ENCODE data around the gene ATP10A. TPM values are rescaled to one million over a fixed set of nuclear protein-coding genes. Genes with fewer than 3 reads are reported as not detected.
A peak's percentile ranks its signal among the peaks of the same experiment; 100 is the strongest.

Gene ATP10A
- total RNA-seq, 1 donor from 2014 or later = 71.9 TPM

DNA sequence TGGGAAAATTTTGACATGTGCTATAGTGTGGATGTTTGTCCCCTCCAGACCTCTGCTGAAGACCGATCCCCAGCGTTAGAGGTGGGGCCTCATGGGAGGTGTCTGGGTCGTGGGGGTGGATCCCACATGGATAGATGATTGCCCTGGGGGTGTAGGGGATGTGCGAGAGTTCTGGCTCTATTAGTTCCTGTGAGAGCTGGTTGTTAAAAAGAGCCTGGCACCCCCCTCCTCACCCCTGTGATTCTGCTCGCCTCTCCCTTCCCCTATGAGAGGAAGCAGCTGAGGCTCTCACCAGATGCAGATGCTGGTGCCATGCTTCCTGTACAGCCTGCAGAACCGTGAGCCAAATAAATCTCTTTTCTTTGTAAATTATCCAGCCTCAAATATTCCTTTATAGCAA, 67.4 kb downstream of the ATP10A start:
- peaks cover 4% of the 10 kb centered on the region for H3K36me3 Mint-ChIP-seq (ENCODE audit: unreplicated experiment)
- no peaks in the 10 kb centered on the region for H3K27me3 Mint-ChIP-seq (ENCODE audit: unreplicated experiment)
- no peak for DNase-seq (ENCODE audit: extremely low spot score, unreplicated experiment)
- H3K4me1 Mint-ChIP-seq (ENCODE audit: unreplicated experiment) = peaks cover 80% of the 10 kb centered on the region
- H3K27ac Mint-ChIP-seq (ENCODE audit: unreplicated experiment) = peak overlapping the region; percentile 33
- no peak overlapping the region for H3K4me3 Mint-ChIP-seq (ENCODE audit: unreplicated experiment)
- no peaks in the 10 kb centered on the region for H3K9me3 Mint-ChIP-seq (ENCODE audit: unreplicated experiment)
- TF ChIP-seq, protein P1, sequence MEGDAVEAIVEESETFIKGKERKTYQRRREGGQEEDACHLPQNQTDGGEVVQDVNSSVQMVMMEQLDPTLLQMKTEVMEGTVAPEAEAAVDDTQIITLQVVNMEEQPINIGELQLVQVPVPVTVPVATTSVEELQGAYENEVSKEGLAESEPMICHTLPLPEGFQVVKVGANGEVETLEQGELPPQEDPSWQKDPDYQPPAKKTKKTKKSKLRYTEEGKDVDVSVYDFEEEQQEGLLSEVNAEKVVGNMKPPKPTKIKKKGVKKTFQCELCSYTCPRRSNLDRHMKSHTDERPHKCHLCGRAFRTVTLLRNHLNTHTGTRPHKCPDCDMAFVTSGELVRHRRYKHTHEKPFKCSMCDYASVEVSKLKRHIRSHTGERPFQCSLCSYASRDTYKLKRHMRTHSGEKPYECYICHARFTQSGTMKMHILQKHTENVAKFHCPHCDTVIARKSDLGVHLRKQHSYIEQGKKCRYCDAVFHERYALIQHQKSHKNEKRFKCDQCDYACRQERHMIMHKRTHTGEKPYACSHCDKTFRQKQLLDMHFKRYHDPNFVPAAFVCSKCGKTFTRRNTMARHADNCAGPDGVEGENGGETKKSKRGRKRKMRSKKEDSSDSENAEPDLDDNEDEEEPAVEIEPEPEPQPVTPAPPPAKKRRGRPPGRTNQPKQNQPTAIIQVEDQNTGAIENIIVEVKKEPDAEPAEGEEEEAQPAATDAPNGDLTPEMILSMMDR (IDR thresholded peaks at IDR 0.05) = no peak

DNA sequence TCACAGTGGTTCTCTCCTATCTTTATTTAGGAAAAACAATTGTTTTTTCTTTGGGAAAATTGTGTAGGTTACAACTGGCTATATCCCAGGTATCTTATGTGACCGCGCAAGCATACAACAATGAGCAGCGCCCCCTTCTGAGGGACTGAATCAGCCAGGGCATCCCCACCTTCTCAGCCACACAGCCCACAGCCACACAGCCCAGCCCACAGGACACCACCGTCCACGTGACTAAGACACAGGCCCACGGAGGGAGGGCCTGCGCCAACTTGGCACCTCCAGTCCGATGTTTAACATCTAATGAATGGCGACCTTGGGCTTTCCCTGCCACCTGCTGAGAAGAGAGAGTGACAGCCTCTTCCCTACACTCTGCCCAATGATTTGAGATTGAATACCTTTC, 68.1 kb downstream of the ATP10A start:
- peak; percentile 73 for DNase-seq (ENCODE audit: extremely low spot score, unreplicated experiment)
- Mint-ChIP-seq H3K27me3 (ENCODE audit: unreplicated experiment) (no peaks in the 10 kb centered on the region), H3K36me3 (ENCODE audit: unreplicated experiment) (peaks cover 4% of the 10 kb centered on the region), H3K4me3 (ENCODE audit: unreplicated experiment) (no peak overlapping the region), H3K4me1 (ENCODE audit: unreplicated experiment) (peaks cover 80% of the 10 kb centered on the region), H3K9me3 (ENCODE audit: unreplicated experiment) (no peaks in the 10 kb centered on the region), H3K27ac (ENCODE audit: unreplicated experiment) (peak overlapping the region; percentile 33)
- TF ChIP-seq, protein P1 (IDR thresholded peaks at IDR 0.05) = no peak

DNA sequence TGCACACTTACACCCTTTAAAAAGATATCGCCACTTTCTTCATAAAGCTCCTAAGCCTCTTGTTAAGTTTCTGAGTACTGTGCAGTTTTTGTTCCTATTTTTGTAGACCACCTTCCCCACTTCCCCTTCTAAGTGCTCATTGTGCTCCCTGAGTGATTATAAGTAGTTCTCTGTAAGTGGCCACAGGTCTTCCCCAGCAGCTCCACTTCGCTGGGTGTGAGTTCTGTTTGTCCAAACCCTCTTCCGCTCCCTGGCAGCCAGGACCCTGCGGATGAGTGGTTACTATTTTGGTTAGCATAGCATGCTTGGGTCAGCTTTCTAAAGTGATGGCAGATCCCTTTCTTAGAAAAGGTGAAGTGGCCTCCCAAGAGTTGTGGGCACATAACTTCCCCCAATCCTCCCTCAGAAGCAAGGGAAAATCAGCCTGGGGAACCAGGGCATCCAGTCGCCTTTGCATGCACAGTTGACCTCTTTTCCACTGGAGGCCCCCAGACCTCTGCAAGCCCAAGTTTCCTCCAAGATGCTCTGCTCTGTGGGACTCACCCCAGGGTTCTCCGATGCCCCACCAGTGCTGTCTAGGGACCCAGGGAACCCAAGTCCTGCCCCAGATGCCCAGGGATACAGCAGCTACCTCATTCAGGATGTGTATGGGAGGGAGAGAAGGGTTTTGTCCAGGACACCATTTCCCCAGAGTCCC, 69.6 kb downstream of the ATP10A start:
- H3K9me3 Mint-ChIP-seq (ENCODE audit: unreplicated experiment) = no peaks in the 10 kb centered on the region
- H3K27ac Mint-ChIP-seq (ENCODE audit: unreplicated experiment) = peak overlapping the region; percentile 48
- H3K36me3 Mint-ChIP-seq (ENCODE audit: unreplicated experiment) = peaks cover 4% of the 10 kb centered on the region
- peaks cover 80% of the 10 kb centered on the region for H3K4me1 Mint-ChIP-seq (ENCODE audit: unreplicated experiment)
- no peak for DNase-seq (ENCODE audit: extremely low spot score, unreplicated experiment)
- TF ChIP-seq, protein P1 (IDR thresholded peaks at IDR 0.05) = no peak
- no peaks in the 10 kb centered on the region for H3K27me3 Mint-ChIP-seq (ENCODE audit: unreplicated experiment)
- no peak overlapping the region for H3K4me3 Mint-ChIP-seq (ENCODE audit: unreplicated experiment)

DNA sequence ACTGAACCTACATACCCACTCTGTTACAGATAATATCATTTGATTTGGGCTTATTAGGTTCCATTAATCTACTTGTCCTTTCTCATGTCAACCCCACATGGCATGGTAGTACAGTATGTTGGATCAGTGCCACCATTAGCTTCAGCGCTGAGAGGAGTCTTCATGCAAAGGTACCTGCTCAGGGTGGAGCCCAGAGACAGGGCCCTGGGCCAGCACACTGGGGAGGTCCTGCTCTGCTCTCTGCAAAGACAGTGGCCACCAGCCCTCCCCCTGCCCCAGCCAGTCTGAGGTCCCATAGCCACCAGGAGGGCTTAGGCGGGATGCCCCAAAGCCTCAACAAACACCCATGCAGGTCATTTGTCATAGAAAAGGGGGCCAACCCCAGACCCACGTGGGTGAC, 71.0 kb downstream of the ATP10A start:
- Mint-ChIP-seq H3K4me3 (ENCODE audit: unreplicated experiment) (no peak overlapping the region), H3K27ac (ENCODE audit: unreplicated experiment) (no peak overlapping the region), H3K36me3 (ENCODE audit: unreplicated experiment) (peaks cover 4% of the 10 kb centered on the region), H3K27me3 (ENCODE audit: unreplicated experiment) (no peaks in the 10 kb centered on the region), H3K4me1 (ENCODE audit: unreplicated experiment) (peaks cover 81% of the 10 kb centered on the region), H3K9me3 (ENCODE audit: unreplicated experiment) (no peaks in the 10 kb centered on the region)
- DNase-seq (ENCODE audit: extremely low spot score, unreplicated experiment) = no peak
- TF ChIP-seq, protein P1 (IDR thresholded peaks at IDR 0.05) = no peak

DNA sequence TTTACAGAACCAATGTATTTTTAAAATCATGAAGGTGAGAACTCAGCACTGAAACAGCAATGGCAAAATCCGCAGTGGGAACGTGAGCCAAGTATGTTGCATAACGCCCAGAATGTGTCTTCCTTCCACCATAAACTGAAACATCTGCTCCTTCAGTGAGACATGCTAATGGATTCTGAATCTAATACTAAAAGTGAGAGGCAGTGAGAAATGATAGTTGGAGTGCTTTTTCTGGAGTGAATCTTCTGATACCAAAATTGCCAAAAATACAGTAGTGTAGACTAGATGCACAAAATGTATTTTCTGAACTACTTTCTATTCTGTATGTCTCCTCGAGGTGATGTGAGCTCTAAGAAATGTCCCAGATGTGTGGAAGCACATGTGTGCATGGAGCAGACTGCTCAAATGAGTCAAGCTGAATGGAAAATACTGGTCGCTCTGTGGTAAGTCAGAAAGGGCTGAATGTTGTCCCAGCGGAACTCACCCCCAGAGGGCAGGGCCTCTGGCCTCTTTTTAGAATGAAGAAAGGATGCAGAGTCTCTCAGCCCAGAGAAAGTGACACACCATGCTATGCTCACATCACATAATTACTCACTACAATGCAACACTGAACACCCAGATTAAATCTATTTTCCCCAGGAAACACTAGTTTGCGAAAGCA, 73.0 kb downstream of the ATP10A start:
- no peak for DNase-seq (ENCODE audit: extremely low spot score, unreplicated experiment)
- Mint-ChIP-seq H3K4me1 (ENCODE audit: unreplicated experiment) (peaks cover 78% of the 10 kb centered on the region), H3K9me3 (ENCODE audit: unreplicated experiment) (no peaks in the 10 kb centered on the region), H3K36me3 (ENCODE audit: unreplicated experiment) (peaks cover 4% of the 10 kb centered on the region), H3K4me3 (ENCODE audit: unreplicated experiment) (peak overlapping the region; percentile 47), H3K27ac (ENCODE audit: unreplicated experiment) (peak overlapping the region; percentile 92), H3K27me3 (ENCODE audit: unreplicated experiment) (no peaks in the 10 kb centered on the region)
- TF ChIP-seq, protein P1 (IDR thresholded peaks at IDR 0.05) = no peak

Measured in osteocyte (in vitro differentiated cells).